HepG2 (cell line): ENCODE data around the gene PAPSS2. TPM values are rescaled to one million over a fixed set of nuclear protein-coding genes. Genes with fewer than 3 reads are reported as not detected.

Experiments used
- ATAC-seq: fragments of 200-7000 bp; cut with Tn5 transposase; 3 replicates; pipeline ENCODE4 v1.9.1; 2020; ENCODE audit warnings: mild to moderate bottlenecking, moderate library complexity
- BruUV-seq: library from RNA; stranded (reverse); fragments of 400-500 nt; replicated peaks from 2 replicates; lab custom pipeline; 2021; lab: Mats Ljungman, UMichigan
- CTCF ChIA-PET: fragments of 300-600 bp; formaldehyde crosslinking; extraction: SDS; loops from one replicate; lab custom pipeline; 2021; ENCODE audit warnings: low total read pairs, inconsistent platforms, low intra/inter-chr PET ratio; lab: Yijun Ruan, JAX
- POLR2A ChIA-PET: fragments of 350-600 bp; sonication (Branson Sonifier 250); formaldehyde crosslinking; loops from one replicate; lab custom pipeline; 2020; ENCODE audit warnings: antibody characterized with exemption, inconsistent platforms; lab: Yijun Ruan, JAX
- DNase-seq: peaks from one replicate; pipeline ENCODE4 v3.0.0-alpha.2; 2015; ENCODE audit warnings: low spot score
- FAIRE-seq: peaks from 3 replicates; lab custom pipeline; 2011; peaks lifted over from hg19 to GRCh38; lab: Jason Lieb, UNC
- H2AFZ ChIP-seq: one replicate; pipeline ENCODE4 v1.6.1; 2011; ENCODE audit warnings: low read length, inconsistent platforms
- H3K27ac ChIP-seq: fragments of 300-600 bp; 3 replicates; pipeline ENCODE4 v1.8.0; 2011; ENCODE audit warnings: mixed run types, mild to moderate bottlenecking, mixed read lengths, low read length, inconsistent platforms; ENCODE audit not compliant: insufficient read depth; ENCODE audit errors: extremely low read length
- H3K27me3 ChIP-seq, 2 experiments: fragments of 200-600 bp in 1 of 2; 2 replicates in 1 of 2; 3 replicates in 1 of 2; pipeline versions ENCODE4 v1.6.0 to v1.8.0; 2011; ENCODE audit warnings: low read length in 2 of 2, mild to moderate bottlenecking in 2 of 2, moderate library complexity in 2 of 2, inconsistent platforms in 1 of 2; ENCODE audit not compliant: insufficient read depth in 2 of 2, control insufficient read depth in 1 of 2
- H3K36me3 ChIP-seq, 2 experiments: fragments of 200-600 bp in 1 of 2; replicated peaks in 1 of 2; 2 replicates in 1 of 2; 3 replicates in 1 of 2; pipeline versions ENCODE4 v1.5.1 to v1.8.0; 2011; ENCODE audit warnings: low read length in 2 of 2, inconsistent platforms in 1 of 2; ENCODE audit not compliant: insufficient read depth in 2 of 2, control insufficient read depth in 1 of 2
- H3K4me1 ChIP-seq: 2 replicates; pipeline ENCODE4 v1.5.1; 2012; ENCODE audit warnings: low read length, inconsistent platforms; ENCODE audit not compliant: insufficient read depth
- H3K4me2 ChIP-seq: 2 replicates; pipeline ENCODE4 v1.6.0; 2011; ENCODE audit warnings: low read depth, low read length, inconsistent platforms
- H3K4me3 ChIP-seq, 3 experiments: fragments of 200-600 bp in 1 of 3; sonication (generic), shearing (Covaris generic) in 1 of 3; replicated peaks in 1 of 3; 2 replicates each; pipeline ENCODE4 v1.5.1; 2011 to 2016; ENCODE audit warnings: low read length in 3 of 3, inconsistent platforms in 2 of 3, low read depth in 2 of 3, mild to moderate bottlenecking in 2 of 3, control low read depth in 1 of 3, mixed read lengths in 1 of 3; ENCODE audit not compliant: insufficient read depth in 1 of 3
- H3K79me2 ChIP-seq: one replicate; pipeline ENCODE4 v1.6.1; 2011; ENCODE audit warnings: low read length, inconsistent platforms; ENCODE audit not compliant: insufficient read depth
- H3K9ac ChIP-seq: 2 replicates; pipeline ENCODE4 v1.6.0; 2011; ENCODE audit warnings: mild to moderate bottlenecking, low read depth, low read length, inconsistent platforms; ENCODE audit not compliant: insufficient read depth
- H3K9me3 ChIP-seq: 2 replicates; pipeline ENCODE4 v1.5.1; 2012; ENCODE audit warnings: mild to moderate bottlenecking, low read length
- H4K20me1 ChIP-seq: 2 replicates; pipeline ENCODE4 v1.6.0; 2011; ENCODE audit warnings: inconsistent platforms, mild to moderate bottlenecking, low read length, moderate library complexity; ENCODE audit not compliant: insufficient read depth
- ASH2L ChIP-seq: fragments of 300-600, 200-600 bp; sonication (generic); IDR thresholded peaks from 2 replicates; pipeline ENCODE4 v1.7.0; 2017; ENCODE audit warnings: low read depth, mild to moderate bottlenecking, moderate library complexity, mixed read lengths, low read length; ENCODE audit not compliant: insufficient read length
- BRCA1 ChIP-seq: sonication (generic); formaldehyde crosslinking; IDR thresholded peaks from 2 replicates; pipeline ENCODE4 v1.4.0; 2020; ENCODE audit warnings: missing genetic modification reagents
- MAF1 ChIP-seq: sonication (generic); formaldehyde crosslinking; IDR thresholded peaks from 2 replicates; pipeline ENCODE4 v1.5.0; 2020; ENCODE audit warnings: missing genetic modification reagents, borderline replicate concordance
- NFE2L2 ChIP-seq: fragments of 150-350 bp; IDR thresholded peaks from 2 replicates; pipeline ENCODE4 v1.6.1; 2014; ENCODE audit warnings: low read length
- STAG1 ChIP-seq: sonication (generic); formaldehyde crosslinking; IDR thresholded peaks from 2 replicates; pipeline ENCODE4 v1.4.0; 2020; ENCODE audit warnings: missing genetic modification reagents
- TCF7 ChIP-seq: sonication (generic); IDR thresholded peaks from 2 replicates; pipeline ENCODE4 v1.6.1; 2016; ENCODE audit warnings: antibody characterized with exemption, low read depth
- ZBTB21 ChIP-seq: sonication (generic); formaldehyde crosslinking; IDR thresholded peaks from 2 replicates; pipeline ENCODE4 v1.4.0; 2020; ENCODE audit warnings: missing genetic modification reagents
- ZNF225 ChIP-seq: sonication (generic); formaldehyde crosslinking; IDR thresholded peaks from 2 replicates; pipeline ENCODE4 v1.4.0; 2020; ENCODE audit warnings: mild to moderate bottlenecking, missing genetic modification reagents
- ZNF234 ChIP-seq: sonication (generic); formaldehyde crosslinking; conservative IDR thresholded peaks from 2 replicates; pipeline ENCODE4 v1.5.1; 2020; ENCODE audit warnings: mild to moderate bottlenecking, missing genetic modification reagents
- ZNF644 ChIP-seq: IDR thresholded peaks from 2 replicates; pipeline ENCODE4 v1.6.1; 2016; ENCODE audit warnings: low read depth
- ZNF878 ChIP-seq: sonication (generic); formaldehyde crosslinking; IDR thresholded peaks from 2 replicates; pipeline ENCODE4 v1.8.1; 2023; ENCODE audit warnings: mild to moderate bottlenecking, missing genetic modification reagents, moderate library complexity
- WGBS: methylation state at CpG from one replicate; pipeline ENCODE4 v1.1.6; 2017; ENCODE audit warnings: low lambda C conversion rate; 5-methylcytosine and 5-hydroxymethylcytosine counted together
- in situ Hi-C: cut with HindIII; loops from 2 replicates; pipeline ENCODE4 v1.10.0; 2017; ENCODE audit warnings: low pct_unique_long_range_greater_than_20kb; ENCODE audit not compliant: extremely low pct_ligation_motif_present
- intact Hi-C: fragments of 100-400 bp; cut with micrococcal nuclease; formaldehyde crosslinking; loops from one replicate; pipeline ENCODE4 v1.10.0; 2022; ENCODE audit not compliant: unreplicated experiment
- polyA plus RNA-seq, 8 experiments: library from polyadenylated mRNA; depleted of rRNA in 3 of 8; stranded (reverse) in 7 of 8; unstranded in 1 of 8; fragments of >200 nt; fragmentation: Illumina TruSeq in 4 of 8; extraction: Trizol in 4 of 8; gene quantifications; 2 replicates each; pipeline versions ENCODE4 v1.2.1 to v1.2.3, GENCODE V29; 2011 to 2016; ENCODE audit warnings: low read depth in 4 of 8, missing spikeins in 1 of 8, mixed read lengths in 1 of 8; ENCODE audit not compliant: insufficient read depth in 1 of 8
- total RNA-seq, 5 experiments: library from RNA; depleted of rRNA; stranded (reverse); fragments of >200 nt; fragmentation: Illumina TruSeq; extraction: Trizol; gene quantifications; 2 replicates each; pipeline ENCODE4 v1.2.3, GENCODE V29; 2016; ENCODE audit warnings: low read depth in 1 of 5
- TF ChIP-seq, protein P1 (sequence below): sonication (generic); formaldehyde crosslinking; IDR thresholded peaks from 2 replicates; pipeline ENCODE4 v1.4.0; 2020; ENCODE audit warnings: missing genetic modification reagents, borderline replicate concordance

The PAPSS2 gene
- total and polyA plus RNA-seq, 2 of the 13 experiments (the other 11 are each of a cell fraction or from before 2014, with no cell fraction given) = 0.11 to 0.12 TPM

DNA sequence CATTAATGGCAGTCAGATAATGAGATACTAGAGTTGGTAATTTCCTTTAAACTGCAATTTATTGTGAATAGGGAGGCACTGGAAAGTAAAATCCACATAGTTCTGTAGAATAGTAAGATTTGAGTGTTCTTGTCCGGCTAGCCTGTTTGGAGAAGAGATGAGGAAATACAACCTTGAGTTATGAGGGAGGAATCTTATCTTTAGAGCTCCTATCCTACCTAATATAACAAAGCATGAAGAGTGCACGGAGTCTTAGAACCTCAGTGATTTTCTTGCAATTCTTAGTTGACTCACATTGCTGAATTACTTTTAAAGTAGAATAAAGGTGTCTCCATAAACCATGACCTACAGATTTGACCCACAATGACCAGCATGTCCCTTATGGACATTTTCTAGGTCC is 84.9 kb downstream of the PAPSS2 start:
- H3K4me2 ChIP-seq = no peak overlapping the region
- BruUV-seq = no TSS peak
- CTCF ChIA-PET = no interaction called here
- no peak overlapping the region for H3K9ac ChIP-seq
- intact Hi-C loops (no loop called here), in situ Hi-C loops (no loop called here)
- H3K27me3 ChIP-seq = no peaks in the 10 kb centered on the region; a peak in 1 of 5 replicates
- ATAC-seq = no peak
- no peaks in the 10 kb centered on the region for H3K36me3 ChIP-seq
- H3K4me3 ChIP-seq = no peak overlapping the region
- WGBS = 78% methylated on average over 2 of the region's 2 CpGs
- no peaks in the 10 kb centered on the region for H4K20me1 ChIP-seq
- POLR2A ChIA-PET = no interaction called here
- H3K27ac ChIP-seq = no peak overlapping the region
- no peak for TF ChIP-seq ZNF878
- TF ChIP-seq MAF1 (CRISPR knock-in tag) = no peak
- no peak for TF ChIP-seq STAG1 (CRISPR knock-in tag)
- no peak for TF ChIP-seq ZNF234
- TF ChIP-seq ASH2L = no peak
- no peak for TF ChIP-seq ZNF225 (CRISPR knock-in tag)
- TF ChIP-seq TCF7 = no peak
- no peak for TF ChIP-seq ZNF644
- no peak for TF ChIP-seq NFE2L2
- TF ChIP-seq BRCA1 (CRISPR knock-in tag) = no peak
- TF ChIP-seq, protein P1, sequence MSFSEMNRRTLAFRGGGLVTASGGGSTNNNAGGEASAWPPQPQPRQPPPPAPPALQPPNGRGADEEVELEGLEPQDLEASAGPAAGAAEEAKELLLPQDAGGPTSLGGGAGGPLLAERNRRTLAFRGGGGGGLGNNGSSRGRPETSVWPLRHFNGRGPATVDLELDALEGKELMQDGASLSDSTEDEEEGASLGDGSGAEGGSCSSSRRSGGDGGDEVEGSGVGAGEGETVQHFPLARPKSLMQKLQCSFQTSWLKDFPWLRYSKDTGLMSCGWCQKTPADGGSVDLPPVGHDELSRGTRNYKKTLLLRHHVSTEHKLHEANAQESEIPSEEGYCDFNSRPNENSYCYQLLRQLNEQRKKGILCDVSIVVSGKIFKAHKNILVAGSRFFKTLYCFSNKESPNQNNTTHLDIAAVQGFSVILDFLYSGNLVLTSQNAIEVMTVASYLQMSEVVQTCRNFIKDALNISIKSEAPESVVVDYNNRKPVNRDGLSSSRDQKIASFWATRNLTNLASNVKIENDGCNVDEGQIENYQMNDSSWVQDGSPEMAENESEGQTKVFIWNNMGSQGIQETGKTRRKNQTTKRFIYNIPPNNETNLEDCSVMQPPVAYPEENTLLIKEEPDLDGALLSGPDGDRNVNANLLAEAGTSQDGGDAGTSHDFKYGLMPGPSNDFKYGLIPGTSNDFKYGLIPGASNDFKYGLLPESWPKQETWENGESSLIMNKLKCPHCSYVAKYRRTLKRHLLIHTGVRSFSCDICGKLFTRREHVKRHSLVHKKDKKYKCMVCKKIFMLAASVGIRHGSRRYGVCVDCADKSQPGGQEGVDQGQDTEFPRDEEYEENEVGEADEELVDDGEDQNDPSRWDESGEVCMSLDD (CRISPR knock-in tag) = no peak
- TF ChIP-seq ZBTB21 = no peak
- no peaks in the 10 kb centered on the region for H3K79me2 ChIP-seq
- DNase-seq = no peak
- FAIRE-seq = no peak
- H3K9me3 ChIP-seq = no peaks in the 10 kb centered on the region
- H2AFZ ChIP-seq = no peak overlapping the region
- H3K4me1 ChIP-seq = peaks cover 24% of the 10 kb centered on the region
